HepG2 (cell line): ENCODE results near the gene KMT2A. TPM values are rescaled to one million over a fixed set of nuclear protein-coding genes. Genes with fewer than 3 reads are reported as not detected.
A peak's percentile ranks its signal among the peaks of the same experiment; 100 is the strongest.

ENCODE experiments used
- AFF4 ChIP-seq: sonication (generic); formaldehyde crosslinking; IDR thresholded peaks from 2 replicates; pipeline ENCODE4 v1.4.0; 2020; ENCODE audit warnings: missing genetic modification reagents
- ATF4 ChIP-seq, 2 experiments: fragments of 450-650 bp in 1 of 2; sonication (generic) in 1 of 2; formaldehyde crosslinking; IDR thresholded peaks; 2 replicates each; pipeline versions ENCODE4 v1.5.0 to v1.8.0; 2020 to 2022; ENCODE audit warnings: mild to moderate bottlenecking in 1 of 2, missing genetic modification reagents in 1 of 2
- BCLAF1 ChIP-seq: fragments of 450-650 bp; IDR thresholded peaks from 2 replicates; pipeline ENCODE4 v1.6.1; 2017; ENCODE audit warnings: mild to moderate bottlenecking
- HIC2 ChIP-seq: sonication (generic); formaldehyde crosslinking; IDR thresholded peaks from 2 replicates; pipeline ENCODE4 v1.9.0; 2022; ENCODE audit warnings: low read depth, missing genetic modification reagents
- IRF2 ChIP-seq: IDR thresholded peaks from 2 replicates; pipeline ENCODE4 v1.6.1; 2018; ENCODE audit warnings: missing genetic modification reagents, missing compliant biosample characterization
- MTERF4 ChIP-seq: sonication (generic); formaldehyde crosslinking; IDR thresholded peaks from 2 replicates; pipeline ENCODE4 v1.8.0; 2023; ENCODE audit warnings: mild to moderate bottlenecking, missing genetic modification reagents
- PBX2 ChIP-seq: IDR thresholded peaks from 2 replicates; pipeline ENCODE4 v1.6.1; 2016; ENCODE audit warnings: control low read depth
- RELA ChIP-seq: sonication (generic); formaldehyde crosslinking; IDR thresholded peaks from 2 replicates; pipeline ENCODE4 v1.4.0; 2020; ENCODE audit warnings: missing genetic modification reagents
- ZNF205 ChIP-seq: IDR thresholded peaks from 2 replicates; pipeline ENCODE4 v1.6.1; 2018; ENCODE audit warnings: missing biosample characterization, missing genetic modification reagents
- ZNF451 ChIP-seq: sonication (generic); formaldehyde crosslinking; IDR thresholded peaks from 2 replicates; pipeline ENCODE4 v1.5.0; 2020; ENCODE audit warnings: mild to moderate bottlenecking, missing genetic modification reagents
- ZNF496 ChIP-seq: sonication (generic); formaldehyde crosslinking; IDR thresholded peaks from 2 replicates; pipeline ENCODE4 v1.8.1; 2023; ENCODE audit warnings: mild to moderate bottlenecking, moderate library complexity, missing genetic modification reagents; ENCODE audit not compliant: insufficient replicate concordance
- ZNF607 ChIP-seq: sonication (generic); formaldehyde crosslinking; IDR thresholded peaks from 2 replicates; pipeline ENCODE4 v1.5.1; 2020; ENCODE audit warnings: missing genetic modification reagents, mild to moderate bottlenecking, borderline replicate concordance
- ZNF619 ChIP-seq: sonication (generic); formaldehyde crosslinking; IDR thresholded peaks from 2 replicates; pipeline ENCODE4 v1.4.0; 2020; ENCODE audit warnings: mild to moderate bottlenecking, missing genetic modification reagents
- ZNF770 ChIP-seq: sonication (generic); formaldehyde crosslinking; IDR thresholded peaks from 2 replicates; pipeline ENCODE4 v1.5.0; 2020; ENCODE audit warnings: mild to moderate bottlenecking, missing genetic modification reagents
- polyA plus RNA-seq, 8 experiments: library from polyadenylated mRNA; depleted of rRNA in 3 of 8; stranded (reverse) in 7 of 8; unstranded in 1 of 8; fragments of >200 nt; fragmentation: Illumina TruSeq in 4 of 8; extraction: Trizol in 4 of 8; gene quantifications; 2 replicates each; pipeline versions ENCODE4 v1.2.1 to v1.2.3, GENCODE V29; 2011 to 2016; ENCODE audit warnings: low read depth in 4 of 8, missing spikeins in 1 of 8, mixed read lengths in 1 of 8; ENCODE audit not compliant: insufficient read depth in 1 of 8
- total RNA-seq, 5 experiments: library from RNA; depleted of rRNA; stranded (reverse); fragments of >200 nt; fragmentation: Illumina TruSeq; extraction: Trizol; gene quantifications; 2 replicates each; pipeline ENCODE4 v1.2.3, GENCODE V29; 2016; ENCODE audit warnings: low read depth in 1 of 5

Gene KMT2A
- total and polyA plus RNA-seq, 2 of the 13 experiments (the other 11 are each of a cell fraction or from before 2014, with no cell fraction given), result 12.4 to 20.0 TPM

GRCh38 chr11:118435290-118435892 is 901 bp upstream of the KMT2A start (continued):
- TF ChIP-seq PBX2, result no peak
- TF ChIP-seq BCLAF1, result no peak
- TF ChIP-seq ZNF205 (CRISPR knock-in tag), result no peak
- TF ChIP-seq ZNF496 (CRISPR knock-in tag), result no peak
- 0 out of 2 replicates have a peak, but pooled peaks have one; percentile 11 for TF ChIP-seq MTERF4 (CRISPR knock-in tag)
- TF ChIP-seq AFF4 (CRISPR knock-in tag), result no peak
- TF ChIP-seq ZNF619 (CRISPR knock-in tag), result no peak
- TF ChIP-seq ZNF607 (CRISPR knock-in tag), result no peak
- no peak for TF ChIP-seq ATF4 (CRISPR knock-in tag; IDR thresholded peaks at IDR 0.05)
- 0 out of 2 replicates have a peak, but pooled peaks have one; percentile 19 for TF ChIP-seq ZNF770 (CRISPR knock-in tag)
- TF ChIP-seq IRF2 (CRISPR knock-in tag), result no peak
- no peak for TF ChIP-seq HIC2 (CRISPR knock-in tag)
- TF ChIP-seq RELA (CRISPR knock-in tag), result no peak
- TF ChIP-seq ZNF451 (CRISPR knock-in tag), result no peak
